Endothelial cell of umbilical vein (primary cell): Measurements from ENCODE around the gene RNF40. TPM values are rescaled to one million over a fixed set of nuclear protein-coding genes. Genes with fewer than 3 reads are reported as not detected.

ENCODE experiments used
- BruUV-seq: library from RNA; stranded (reverse); fragments of 400-500 nt; replicated peaks from 2 replicates; lab custom pipeline; 2021; lab: Mats Ljungman, UMichigan
- CTCF ChIA-PET: fragments of 300-600, 350-600 bp; sonication (Branson Sonifier 250); formaldehyde crosslinking; loops from one replicate; lab custom pipeline; 2021; ENCODE audit warnings: antibody characterized with exemption, inconsistent platforms; lab: Charles Lee
- POLR2A ChIA-PET: fragments of 300-600, 350-600 bp; sonication (Branson Sonifier 250); formaldehyde crosslinking; loops from one replicate; lab custom pipeline; 2021; ENCODE audit warnings: antibody characterized with exemption, inconsistent platforms; lab: Charles Lee
- DNase-seq: peaks from one replicate; pipeline ENCODE4 v3.0.0-alpha.2; 2011; ENCODE audit warnings: low read depth, low spot score
- FAIRE-seq: peaks from 2 replicates; lab custom pipeline; 2011; peaks lifted over from hg19 to GRCh38; lab: Jason Lieb, UNC
- H2AFZ ChIP-seq: 2 replicates; pipeline ENCODE4 v1.6.0; 2012; ENCODE audit warnings: low read depth, low read length, control low read depth, inconsistent platforms
- H3K27ac ChIP-seq: 2 replicates; pipeline ENCODE4 v1.5.1; 2011; ENCODE audit warnings: low read depth, mild to moderate bottlenecking, control low read depth, low read length, moderate library complexity; ENCODE audit not compliant: insufficient read depth
- H3K27me3 ChIP-seq, 2 experiments: 2 replicates each; pipeline versions ENCODE4 v1.6.0 to v1.6.1; 2011; ENCODE audit warnings: low read length in 2 of 2, mixed read lengths in 1 of 2; ENCODE audit not compliant: control insufficient read depth in 2 of 2, insufficient read depth in 2 of 2
- H3K36me3 ChIP-seq, 2 experiments: 2 replicates in 1 of 2; 3 replicates in 1 of 2; pipeline ENCODE4 v1.5.1; 2011; ENCODE audit warnings: low read length in 2 of 2, mild to moderate bottlenecking in 1 of 2, moderate library complexity in 1 of 2; ENCODE audit not compliant: control insufficient read depth in 2 of 2, insufficient read depth in 2 of 2; ENCODE audit errors: extremely low read depth in 1 of 2
- H3K4me1 ChIP-seq: 3 replicates; pipeline ENCODE4 v1.5.1; 2011; ENCODE audit warnings: mild to moderate bottlenecking, low read length; ENCODE audit not compliant: control insufficient read depth, insufficient read depth; ENCODE audit errors: extremely low read depth
- H3K4me2 ChIP-seq: 2 replicates; pipeline ENCODE4 v1.6.1; 2011; ENCODE audit warnings: low read length, control low read depth, mixed read lengths; ENCODE audit not compliant: insufficient read depth
- H3K4me3 ChIP-seq, 3 experiments: fragments of 200-600 bp in 1 of 3; sonication (generic), shearing (Covaris generic) in 1 of 3; replicated peaks in 1 of 3; 2 replicates each; pipeline ENCODE4 v1.5.1; 2011 to 2016; ENCODE audit warnings: control low read depth in 3 of 3, low read length in 3 of 3, mild to moderate bottlenecking in 2 of 3, inconsistent platforms in 1 of 3, low read depth in 1 of 3, moderate library complexity in 1 of 3; ENCODE audit not compliant: insufficient read depth in 1 of 3
- H3K79me2 ChIP-seq: 2 replicates; pipeline ENCODE4 v1.6.0; 2012; ENCODE audit warnings: low read length, inconsistent platforms; ENCODE audit not compliant: control insufficient read depth, insufficient read depth
- H3K9ac ChIP-seq: replicated peaks from 2 replicates; pipeline ENCODE3; 2011; ENCODE audit warnings: low read length, control low read depth; ENCODE audit not compliant: insufficient read depth; ENCODE audit errors: extremely low read depth
- H3K9me1 ChIP-seq: replicated peaks from 3 replicates; pipeline ENCODE4 v1.6.0; 2011; ENCODE audit warnings: mild to moderate bottlenecking, low read length; ENCODE audit not compliant: control insufficient read depth, insufficient read depth; ENCODE audit errors: extremely low read depth
- H3K9me3 ChIP-seq: replicated peaks from 2 replicates; pipeline ENCODE4 v1.5.1; 2012; ENCODE audit warnings: low read length, inconsistent platforms; ENCODE audit not compliant: control insufficient read depth, insufficient read depth
- H4K20me1 ChIP-seq: replicated peaks from 2 replicates; pipeline ENCODE3; 2011; ENCODE audit warnings: mild to moderate bottlenecking, low read length; ENCODE audit not compliant: control insufficient read depth, insufficient read depth; ENCODE audit errors: extremely low read depth
- CTCF ChIP-seq, 2 donors: IDR thresholded peaks; 1 replicate in 1 of 2; 2 replicates in 1 of 2; pipeline ENCODE4 v1.5.1; 2011; ENCODE audit warnings: low read length in 2 of 2, mild to moderate bottlenecking in 2 of 2, moderate library complexity in 2 of 2, control low read depth in 1 of 2, inconsistent platforms in 1 of 2, low read depth in 1 of 2; ENCODE audit not compliant: insufficient read depth in 1 of 2; ENCODE audit errors: extremely low read depth in 1 of 2
- EZH2 ChIP-seq: IDR thresholded peaks from 2 replicates; pipeline ENCODE4 v1.6.1; 2012; ENCODE audit warnings: borderline replicate concordance, low read depth, mild to moderate bottlenecking, moderate library complexity, low read length, inconsistent platforms; ENCODE audit not compliant: severe bottlenecking
- FOS ChIP-seq: IDR thresholded peaks from 2 replicates; pipeline ENCODE4 v1.6.1; 2011; ENCODE audit warnings: mild to moderate bottlenecking, low read length, moderate library complexity, borderline replicate concordance; ENCODE audit not compliant: insufficient read depth
- GATA2 ChIP-seq: IDR thresholded peaks from 2 replicates; pipeline ENCODE4 v1.7.0; 2011; ENCODE audit warnings: low read depth, mild to moderate bottlenecking, moderate library complexity, mixed read lengths, low read length; ENCODE audit not compliant: insufficient read length, insufficient read depth
- JUN ChIP-seq: IDR thresholded peaks from 2 replicates; pipeline ENCODE4 v1.6.1; 2011; ENCODE audit warnings: borderline replicate concordance, low read depth; ENCODE audit not compliant: insufficient read length, insufficient read depth
- MAX ChIP-seq: IDR thresholded peaks from 2 replicates; pipeline ENCODE4 v1.6.1; 2011; ENCODE audit not compliant: insufficient read depth, insufficient read length
- MYC ChIP-seq: IDR thresholded peaks from one replicate; pipeline ENCODE4 v1.6.1; 2011; ENCODE audit warnings: mild to moderate bottlenecking, low read depth, low read length
- POLR2A ChIP-seq: IDR thresholded peaks from 2 replicates; pipeline ENCODE4 v1.6.1; 2012; ENCODE audit warnings: low read depth, mild to moderate bottlenecking, control low read depth, low read length
- POLR2AphosphoS5 ChIP-seq: IDR thresholded peaks from 2 replicates; pipeline ENCODE4 v1.6.1; 2012; ENCODE audit warnings: low read depth, mild to moderate bottlenecking, control low read depth, low read length, moderate library complexity; ENCODE audit not compliant: insufficient read depth
- dilution Hi-C: fragments of 300-500 bp; cut with MboI; formaldehyde crosslinking; loops from one replicate; pipeline ENCODE4 v1.15.0; 2019; ENCODE audit warnings: low sequenced_read_pairs; ENCODE audit not compliant: extremely low pct_ligation_motif_present
- intact Hi-C: fragments of 100-400 bp; cut with micrococcal nuclease; formaldehyde crosslinking; loops from one replicate; pipeline ENCODE4 v1.10.0; 2022
- polyA plus RNA-seq, 4 experiments: library from polyadenylated mRNA; depleted of rRNA in 3 of 4; stranded (reverse) in 3 of 4; unstranded in 1 of 4; fragments of >200 nt; gene quantifications; 2 replicates each; pipeline versions ENCODE4 v1.2.1 to v1.2.3, GENCODE V29; 2011 to 2012; ENCODE audit warnings: missing spikeins in 1 of 4
- total RNA-seq: library from RNA; stranded (reverse); gene quantifications from 2 replicates; pipeline ENCODE4 v1.2.3, GENCODE V29; 2021

RNF40 gene
- total and polyA plus RNA-seq, 2 donors (not counting 3 experiments of a cell fraction or from before 2014, with no cell fraction given) = 60.5 to 102 TPM

- BruUV-seq = no TSS peak
- no peak overlapping the region for H2AFZ ChIP-seq
- H3K9me3 ChIP-seq = no peaks in the 10 kb centered on the region
- peaks cover 4 to 11% of the 10 kb centered on the region in 2 experiments for H3K36me3 ChIP-seq
- FAIRE-seq (no peak), DNase-seq (no peak)
- no peak overlapping the region for H3K9ac ChIP-seq
- POLR2A ChIA-PET = no interaction called here
- TF ChIP-seq GATA2 (no peak), EZH2 (no peak), FOS (no peak), CTCF (IDR thresholded peaks at IDR 0.05; ENCODE audit: extremely low read depth in 1 of 2, insufficient read depth in 1 of 2, low read depth in 1 of 2, low read length in 2 of 2) (no peak), JUN (no peak), POLR2A (no peak), POLR2AphosphoS5 (no peak), MAX (no peak), MYC (no peak)
- peaks cover 1% of the 10 kb centered on the region for H3K79me2 ChIP-seq
- intact Hi-C loops (no loop called here), dilution Hi-C loops (no loop called here)
- CTCF ChIA-PET = no interaction called here
- no peaks in the 10 kb centered on the region for H3K9me1 ChIP-seq
- no peak overlapping the region for H3K4me3 ChIP-seq
- no peaks in the 10 kb centered on the region for H3K27me3 ChIP-seq
- H3K4me2 ChIP-seq = no peak overlapping the region
- peaks cover 27% of the 10 kb centered on the region for H3K4me1 ChIP-seq
- no peak overlapping the region for H3K27ac ChIP-seq
- H4K20me1 ChIP-seq = no peaks in the 10 kb centered on the region
Measured at GRCh38 chr16:30743716-30744115, 18.4 kb upstream of the RNF40 start.
